Left cardiac atrium (tissue), 2 donors: ENCODE results near the gene SELENOH. TPM values are rescaled to one million over a fixed set of nuclear protein-coding genes. Genes with fewer than 3 reads are reported as not detected.

Source experiments
- total RNA-seq, 2 donors: library from RNA; stranded (reverse); fragmentation: NEBNext Ultra II Directional; extraction: Animal tissue kit (Norgen Biotek cat#: 25700); gene quantifications; one replicate each; pipeline ENCODE4 v1.2.1, GENCODE V29; 2021
- donor health status: DM: no; HTN: yes; CAD: no; lungs with severe emphysema.
- donor health status: DM: yes; HTN: yes; CAD: no.

The SELENOH gene
- total RNA-seq, 2 donors from 2014 or later = 99.1 to 116 TPM

Other genes with a start within 250 kb of the SELENOH start
- 1 to 10 TPM; 5.8 to 7.2 TPM for gene SLC43A1, start 225.8 kb upstream of the SELENOH start, total RNA-seq
- 10 to 100 TPM; 58.0 to 58.9 TPM for gene TIMM10, start 210.7 kb upstream of the SELENOH start, total RNA-seq
- not detected for gene SMTNL1, start 203.9 kb upstream of the SELENOH start, total RNA-seq
- 10 to 100 TPM; 28.9 to 30.0 TPM for gene UBE2L6, start 173.8 kb upstream of the SELENOH start, total RNA-seq
- 100 to 1,000 TPM; 198 to 266 TPM for gene SERPING1, start 143.8 kb upstream of the SELENOH start, total RNA-seq
- gene YPEL4, start 91.6 kb upstream of the SELENOH start, total RNA-seq = 1 to 10 TPM in 1 of 2 donors, under 1 TPM in 1; 0.47 to 1.1 TPM
- gene CLP1, start 83.7 kb upstream of the SELENOH start, total RNA-seq = 1 to 10 TPM; 6.9 to 8.5 TPM
- 10 to 100 TPM; 51.3 to 60.7 TPM for gene ZDHHC5, start 73.4 kb upstream of the SELENOH start, total RNA-seq
- gene MED19, start 29.3 kb upstream of the SELENOH start, total RNA-seq = 1 to 10 TPM; 8.4 to 8.7 TPM
- 10 to 100 TPM; 64.3 to 80.3 TPM for gene TMX2, start 28.9 kb upstream of the SELENOH start, total RNA-seq
- not detected for gene BTBD18, start 10.3 kb downstream of the SELENOH start, total RNA-seq
- gene CTNND1, start 20.3 kb downstream of the SELENOH start, total RNA-seq = 10 to 100 TPM; 75.2 to 82.0 TPM